Measurements from ENCODE around the gene PPIP5K2. TPM values are rescaled to one million over a fixed set of nuclear protein-coding genes. Genes with fewer than 3 reads are reported as not detected.

The PPIP5K2 gene
- total RNA-seq, 1 experiment from 2014 or later: 75.6 TPM

- ChIA-PET POLR2A (ENCODE audit: low non-redundant PET) (interaction anchor here (0.5 kb wide), 1 partner anchor 94 kb away, joined by 3 read pairs; no protein-coding TSS in a partner anchor), CTCF (no interaction called here)
- Histone ChIP-seq H3K4me1 (ENCODE audit: insufficient read depth, low read length, poor library complexity, severe bottlenecking) (no peaks in the 10 kb centered on the region), H3K27ac (ENCODE audit: low read depth, low read length, poor library complexity, severe bottlenecking) (no peak overlapping the region), H3K9me3 (ENCODE audit: low read depth, low read length, poor library complexity, severe bottlenecking) (no peaks in the 10 kb centered on the region), H3K36me3 (ENCODE audit: insufficient read depth, low read length, poor library complexity, severe bottlenecking) (no peaks in the 10 kb centered on the region), H3K27me3 (replicated peaks; ENCODE audit: insufficient read depth, low read depth, low read length, poor library complexity) (no peaks in the 10 kb centered on the region), H3K4me3 (ENCODE audit: low read depth, low read length, poor library complexity, severe bottlenecking) (no peak overlapping the region)
- no peak for DNase-seq (ENCODE audit: low spot score)
- no TSS peak for BruUV-seq (replicated peaks)
- no peak for TF ChIP-seq CTCF (conservative IDR thresholded peaks at IDR 0.05; ENCODE audit: low read depth, low read length)
- TF ChIP-seq EZH2 (IDR thresholded peaks at IDR 0.05; ENCODE audit: borderline replicate concordance, low read depth, low read length, poor library complexity, severe bottlenecking): no peak
- intact Hi-C loops (cut with micrococcal nuclease; ENCODE audit: unreplicated experiment): no loop called here
These were observed 88.4 kb downstream of the PPIP5K2 start for GRCh38 chr5:103208460-103208859.

DNA sequence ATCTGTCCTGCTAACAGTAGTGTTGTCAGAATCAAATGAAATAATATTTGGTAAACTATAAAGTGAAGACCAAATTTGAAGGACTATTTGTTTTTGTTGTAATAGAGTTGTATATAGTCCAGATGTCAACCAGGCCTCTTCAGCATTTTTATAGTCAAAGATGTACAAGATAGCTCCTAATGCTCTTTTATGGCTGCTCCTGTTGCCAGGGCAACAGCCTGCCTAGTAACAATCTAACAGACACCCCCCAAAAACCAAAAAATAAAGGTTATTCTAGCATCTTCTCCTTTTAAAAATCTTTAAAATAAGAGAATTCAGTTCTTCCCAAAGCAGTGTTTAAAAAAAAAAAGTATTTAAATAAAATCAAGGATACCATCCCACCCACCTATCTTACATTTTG, 89.0 kb downstream of the PPIP5K2 start:
- Histone ChIP-seq H3K9me3 (ENCODE audit: low read depth, low read length, poor library complexity, severe bottlenecking) (no peaks in the 10 kb centered on the region), H3K27ac (ENCODE audit: low read depth, low read length, poor library complexity, severe bottlenecking) (no peak overlapping the region), H3K27me3 (replicated peaks; ENCODE audit: insufficient read depth, low read depth, low read length, poor library complexity) (no peaks in the 10 kb centered on the region), H3K4me1 (ENCODE audit: insufficient read depth, low read length, poor library complexity, severe bottlenecking) (peaks cover 4% of the 10 kb centered on the region), H3K36me3 (ENCODE audit: insufficient read depth, low read length, poor library complexity, severe bottlenecking) (no peaks in the 10 kb centered on the region), H3K4me3 (ENCODE audit: low read depth, low read length, poor library complexity, severe bottlenecking) (no peak overlapping the region)
- no TSS peak for BruUV-seq (replicated peaks)
- CTCF ChIA-PET: no interaction called here
- no peak for DNase-seq (ENCODE audit: low spot score)
- TF ChIP-seq CTCF (conservative IDR thresholded peaks at IDR 0.05; ENCODE audit: low read depth, low read length): no peak
- TF ChIP-seq EZH2 (IDR thresholded peaks at IDR 0.05; ENCODE audit: borderline replicate concordance, low read depth, low read length, poor library complexity, severe bottlenecking): no peak
- intact Hi-C loops (cut with micrococcal nuclease; ENCODE audit: unreplicated experiment): no loop called here
- POLR2A ChIA-PET (ENCODE audit: low non-redundant PET): no interaction called here

GRCh38 chr5:103210952-103211351, 90.9 kb downstream of the PPIP5K2 start:
- TF ChIP-seq EZH2 (IDR thresholded peaks at IDR 0.05; ENCODE audit: borderline replicate concordance, low read depth, low read length, poor library complexity, severe bottlenecking) (no peak), CTCF (conservative IDR thresholded peaks at IDR 0.05; ENCODE audit: low read depth, low read length) (no peak)
- ChIA-PET POLR2A (ENCODE audit: low non-redundant PET) (no interaction called here), CTCF (no interaction called here)
- H3K36me3 ChIP-seq (ENCODE audit: insufficient read depth, low read length, poor library complexity, severe bottlenecking): no peaks in the 10 kb centered on the region
- no peaks in the 10 kb centered on the region for H3K27me3 ChIP-seq (replicated peaks; ENCODE audit: insufficient read depth, low read depth, low read length, poor library complexity)
- peaks cover 6% of the 10 kb centered on the region for H3K4me1 ChIP-seq (ENCODE audit: insufficient read depth, low read length, poor library complexity, severe bottlenecking)
- H3K27ac ChIP-seq (ENCODE audit: low read depth, low read length, poor library complexity, severe bottlenecking): no peak overlapping the region
- H3K4me3 ChIP-seq (ENCODE audit: low read depth, low read length, poor library complexity, severe bottlenecking): no peak overlapping the region
- no TSS peak for BruUV-seq (replicated peaks)
- DNase-seq (ENCODE audit: low spot score): no peak
- intact Hi-C loops (cut with micrococcal nuclease; ENCODE audit: unreplicated experiment): no loop called here
- no peaks in the 10 kb centered on the region for H3K9me3 ChIP-seq (ENCODE audit: low read depth, low read length, poor library complexity, severe bottlenecking)

All from A673 (cell line).